GM21367 (cell line): ENCODE results near the gene TMEM168.
A peak's percentile ranks its signal among the peaks of the same experiment; 100 is the strongest.
"Not testable (repeated sequence)": the region's sequence is repeated elsewhere in the genome, so short reads cannot be mapped to it uniquely, and the experiment has no call there.

Source experiments
- ATAC-seq: cut with Tn5 transposase; IDR thresholded peaks from one replicate; pipeline ENCODE4 v1.9.1; 2021; ENCODE audit not compliant: unreplicated experiment

Gene TMEM168

DNA sequence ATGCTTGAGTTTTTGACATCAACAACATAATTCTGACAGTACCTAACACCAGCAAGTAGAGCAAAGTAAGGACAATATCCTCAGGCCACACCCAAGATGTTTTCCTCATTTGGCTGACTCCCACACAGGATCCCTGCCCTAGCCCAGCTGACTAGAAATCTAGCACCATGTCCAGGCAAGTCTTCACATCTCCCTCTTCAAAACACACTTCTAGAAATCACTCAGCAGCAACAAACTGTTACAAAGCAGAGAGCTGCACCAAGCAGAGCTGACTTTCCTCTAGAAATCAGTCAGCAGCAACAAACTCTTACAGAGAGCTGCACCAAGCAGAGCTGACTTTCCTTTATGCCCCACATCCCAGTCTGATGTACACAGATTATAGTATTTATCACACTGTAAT, 7.7 kb downstream of the TMEM168 start:
- ATAC-seq, result peak; percentile 95

DNA sequence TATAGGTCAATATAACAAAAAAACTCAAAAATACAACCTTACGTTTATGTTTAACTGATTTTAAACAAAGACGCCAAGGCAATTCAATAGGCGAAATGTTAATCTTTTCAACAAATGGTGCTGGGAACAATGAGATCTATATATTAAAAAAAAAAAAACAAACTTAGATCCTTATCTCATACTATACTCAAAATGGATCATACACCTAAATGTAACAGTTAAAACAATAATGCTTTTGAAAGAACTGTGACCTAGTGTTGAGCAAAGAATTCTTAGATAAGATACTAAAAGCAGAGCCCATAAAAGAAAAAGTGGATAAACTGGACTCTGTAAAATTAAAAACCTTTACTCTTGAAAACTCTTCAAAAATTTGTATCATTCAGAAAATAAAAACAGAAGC, 8.6 kb downstream of the TMEM168 start:
- no peak for ATAC-seq

DNA sequence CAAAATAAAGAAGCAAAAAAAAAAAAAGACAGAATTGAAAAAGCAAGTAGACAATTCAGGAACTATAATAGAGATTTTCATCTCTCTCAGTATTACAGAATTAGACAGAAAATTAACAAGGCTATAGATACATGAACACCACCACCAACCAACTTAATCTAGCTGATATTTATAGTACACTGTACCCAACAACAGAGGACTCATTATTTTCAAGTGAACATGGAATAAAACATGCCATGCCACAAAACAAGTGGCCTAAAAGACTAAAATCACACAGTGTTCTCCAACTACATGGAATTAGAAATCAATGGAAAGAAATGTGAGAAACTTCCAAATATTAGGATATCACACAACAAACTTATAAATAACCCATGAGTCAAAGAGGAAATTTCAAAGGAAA, 9.1 kb downstream of the TMEM168 start:
- no peak for ATAC-seq

DNA sequence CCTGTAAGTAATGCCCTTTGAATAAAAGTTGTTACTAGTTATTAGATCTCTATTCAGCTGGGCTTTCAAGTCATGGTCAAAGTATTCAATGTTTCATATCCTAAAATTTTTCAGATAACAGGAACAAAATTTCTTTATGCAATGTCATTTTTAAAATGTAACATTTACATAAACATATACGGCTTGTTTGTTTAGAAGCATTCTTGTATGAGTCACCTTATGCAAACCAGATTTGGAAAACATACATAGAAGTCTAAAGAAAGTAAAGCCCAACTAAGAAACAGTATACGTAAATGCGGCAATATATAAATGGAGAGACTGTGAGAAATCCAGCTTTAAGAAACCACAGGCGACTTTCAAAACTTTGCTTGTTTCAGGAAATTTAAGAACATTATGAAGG, 10.5 kb downstream of the TMEM168 start:
- no peak for ATAC-seq

DNA sequence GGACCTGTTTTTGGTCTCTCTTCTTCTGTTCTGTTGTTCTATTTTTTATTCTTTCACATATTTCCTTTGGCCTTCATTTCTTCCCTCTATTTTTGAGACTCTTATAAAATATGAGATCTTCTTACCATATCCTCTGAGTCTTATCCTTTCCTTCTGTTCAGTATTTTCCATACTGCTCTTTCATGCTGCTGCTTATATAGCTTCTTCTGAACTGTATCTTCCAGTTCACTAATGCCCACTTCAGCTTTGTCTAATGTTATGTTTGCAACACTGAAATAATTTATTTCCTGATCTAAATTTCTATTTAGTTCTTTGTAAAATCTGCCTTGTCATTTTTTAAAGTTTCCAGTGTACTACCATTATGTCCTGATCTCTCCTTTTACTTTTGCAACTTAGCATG, 12.8 kb downstream of the TMEM168 start:
- ATAC-seq, result no peak

DNA sequence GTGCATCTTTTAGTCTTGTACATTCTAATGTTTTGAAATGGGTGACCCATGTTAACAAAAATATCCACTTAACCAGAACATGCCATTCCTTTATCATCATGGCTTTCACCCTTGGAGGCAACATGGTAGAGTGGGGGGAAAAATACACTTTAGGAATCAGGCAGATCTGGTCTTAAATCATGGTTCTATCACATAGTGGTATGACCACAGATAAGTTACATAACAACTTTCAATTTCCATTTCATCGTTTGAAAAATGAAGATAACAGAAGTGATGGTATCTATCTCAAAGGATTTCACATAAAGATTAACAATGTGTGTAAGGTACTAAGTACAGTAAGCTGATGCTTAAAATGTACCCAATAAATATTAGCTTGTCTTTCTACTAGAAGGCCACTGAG, 19.0 kb downstream of the TMEM168 start:
- ATAC-seq, result no peak

DNA sequence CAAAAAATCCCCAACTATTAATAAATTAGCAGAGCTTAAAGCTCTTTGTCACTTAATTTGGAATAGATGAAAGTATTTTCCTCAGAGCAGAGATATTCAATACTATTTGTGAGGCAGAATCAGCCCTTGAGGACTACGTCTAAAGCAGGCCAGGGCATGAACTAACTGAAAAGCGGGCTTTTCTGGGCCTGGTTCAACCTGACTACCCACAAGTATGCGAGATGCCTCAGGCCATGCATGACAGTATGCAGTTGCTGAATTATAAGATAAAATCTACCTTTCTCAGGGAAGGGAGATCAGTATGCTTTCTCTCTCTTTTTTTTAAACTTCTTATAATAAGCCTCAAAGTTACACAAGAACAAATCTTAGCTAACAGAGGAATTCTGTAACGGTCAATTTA, 20.1 kb downstream of the TMEM168 start:
- no peak for ATAC-seq

DNA sequence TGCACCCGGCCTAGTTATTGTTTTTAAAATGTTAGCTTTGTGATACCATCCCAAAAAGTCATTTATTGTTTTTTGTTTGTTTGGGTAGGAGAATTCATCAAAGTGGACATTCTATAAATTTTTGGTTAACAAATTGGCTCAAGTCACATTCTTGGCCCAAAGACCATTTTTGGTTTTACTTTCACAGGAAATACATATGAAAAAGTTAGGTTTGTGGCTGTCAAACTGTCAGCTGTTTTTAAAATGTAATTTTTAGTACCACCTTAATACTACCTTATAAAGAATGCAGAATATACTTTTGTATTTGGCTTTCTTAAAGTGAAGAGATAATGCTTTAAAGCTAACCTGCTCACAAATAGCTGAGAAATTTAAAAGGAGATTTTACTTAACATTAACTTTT, 25.1 kb downstream of the TMEM168 start:
- peak; percentile 39 for ATAC-seq

DNA sequence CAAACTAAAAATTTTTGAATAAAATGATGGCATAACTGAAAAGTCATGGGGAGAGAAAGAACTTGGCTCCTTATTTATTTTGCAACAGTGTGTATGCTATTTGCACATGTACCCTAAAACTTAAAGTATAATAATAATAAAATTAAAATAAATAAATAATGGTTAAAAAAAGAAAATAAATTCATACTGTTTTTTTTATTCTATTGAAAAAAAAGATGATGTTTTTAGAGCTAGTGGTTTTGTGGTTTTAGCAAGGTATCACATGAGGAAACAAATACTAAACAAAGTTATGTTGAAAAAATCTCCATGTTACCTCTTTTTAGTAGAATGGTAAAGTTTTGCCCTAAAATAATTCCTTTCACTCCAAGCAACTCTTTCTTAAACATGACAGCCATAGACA, 26.2 kb downstream of the TMEM168 start:
- no peak for ATAC-seq

DNA sequence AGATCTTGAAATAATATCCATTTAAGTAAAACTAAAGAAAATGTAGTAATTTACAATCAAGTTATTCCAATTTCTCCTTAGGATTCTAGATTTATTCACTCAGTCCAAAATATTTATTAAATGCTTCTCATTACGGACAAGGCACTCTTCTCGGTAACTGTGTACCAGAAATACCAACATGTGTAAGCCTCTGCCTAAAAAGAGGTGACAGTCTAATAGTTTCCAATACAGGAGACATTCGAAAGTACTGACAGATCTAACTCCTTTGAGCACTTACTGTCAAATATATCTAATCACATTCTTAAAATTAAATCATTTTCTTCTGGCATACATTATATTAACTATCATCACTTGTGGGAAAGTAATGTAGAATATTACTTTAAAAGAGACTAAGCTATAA, 26.9 kb downstream of the TMEM168 start:
- no peak for ATAC-seq

DNA sequence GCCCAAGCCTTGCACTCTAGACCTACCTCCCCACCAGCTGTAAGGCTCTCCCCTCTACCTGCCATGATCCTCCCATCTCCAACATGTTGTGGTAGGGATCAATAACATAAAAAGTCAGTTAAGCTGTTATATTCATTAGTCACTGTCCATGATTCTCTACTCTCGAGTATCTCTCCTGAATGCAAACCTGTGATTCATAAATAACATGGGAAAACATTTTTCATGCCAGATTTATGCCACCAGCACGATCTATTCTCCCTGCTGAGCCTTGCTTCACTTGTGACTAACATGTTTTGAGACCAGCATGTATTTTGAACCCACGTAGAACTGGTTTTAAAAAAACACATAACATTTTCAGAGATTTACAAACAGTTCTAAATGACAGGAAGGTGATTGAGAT, 30.3 kb downstream of the TMEM168 start:
- no peak for ATAC-seq

DNA sequence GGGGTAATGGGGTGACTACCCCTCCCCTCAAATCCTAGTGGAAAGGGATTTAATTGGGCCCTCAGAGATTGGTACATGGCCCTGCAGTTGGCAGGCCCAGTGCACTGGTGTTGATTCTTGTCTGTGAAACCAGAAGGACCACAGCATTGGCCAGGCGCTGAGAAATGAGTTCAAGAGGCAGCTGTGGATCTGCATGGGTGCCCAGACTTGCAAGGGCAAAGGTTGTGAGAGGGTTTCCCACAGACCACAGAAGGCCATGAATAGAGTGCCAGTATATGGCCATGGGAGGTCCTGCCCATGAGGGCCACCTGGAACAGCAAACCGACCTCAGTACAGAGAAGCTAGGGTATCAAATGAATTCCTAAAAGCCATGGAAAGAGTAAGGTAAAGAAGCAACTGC, 32.9 kb downstream of the TMEM168 start:
- ATAC-seq, result no peak

DNA sequence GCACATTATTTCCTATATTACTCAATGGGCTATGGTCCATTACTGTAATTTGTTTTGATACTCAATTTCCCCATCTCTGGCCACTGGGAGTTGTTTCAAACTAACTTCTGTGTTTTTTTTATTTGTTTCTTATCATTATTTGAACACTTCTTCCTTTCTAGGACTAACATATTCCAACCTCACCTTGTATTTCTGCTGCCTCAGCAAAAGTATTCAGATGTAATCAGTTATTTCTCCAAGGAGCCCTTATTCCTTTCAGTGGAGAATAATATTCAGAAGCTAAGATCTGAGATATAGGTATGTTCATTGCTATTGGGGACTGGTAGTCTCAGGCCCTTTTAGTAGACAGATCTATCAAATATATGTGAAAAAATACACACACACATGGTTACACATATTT, 36.9 kb downstream of the TMEM168 start:
- ATAC-seq, result no peak

DNA sequence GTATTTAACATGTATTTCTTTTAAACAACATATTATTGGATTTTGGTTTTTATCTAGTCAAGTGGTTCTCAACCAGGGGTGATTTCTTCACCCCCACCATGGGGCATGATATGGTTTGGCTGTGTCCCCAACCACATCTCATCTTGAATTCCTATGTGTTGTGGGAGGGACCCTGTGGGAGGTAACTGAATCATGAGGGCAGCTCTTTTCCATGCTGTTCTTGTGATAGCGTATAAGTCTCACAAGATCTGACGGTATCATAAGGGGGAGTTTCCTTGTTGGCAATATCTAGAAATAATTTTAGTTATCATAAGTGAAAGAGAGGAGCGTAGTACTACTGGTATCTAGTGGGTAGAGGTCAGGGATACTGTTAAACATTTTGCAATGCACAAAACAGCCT, 37.6 kb downstream of the TMEM168 start:
- ATAC-seq, result no peak

DNA sequence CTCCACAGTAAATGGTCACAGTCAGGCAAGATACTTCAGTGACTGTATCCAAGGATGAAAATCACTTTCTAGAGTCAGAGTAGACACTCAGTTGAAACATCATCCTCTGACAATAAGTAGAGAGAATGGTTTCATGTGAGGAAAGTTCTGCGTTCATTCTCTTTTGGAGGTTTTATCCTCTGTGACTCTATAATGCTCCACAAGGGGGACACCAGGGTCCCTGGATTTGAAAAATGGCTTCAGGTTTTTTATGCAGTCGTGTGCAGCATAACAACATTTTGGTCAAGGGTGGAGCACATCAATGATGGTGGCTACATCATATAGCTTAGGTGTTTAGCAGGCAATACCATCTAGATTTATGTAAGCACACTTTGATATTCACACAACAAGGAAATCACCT, 40.4 kb downstream of the TMEM168 start:
- no peak for ATAC-seq

DNA sequence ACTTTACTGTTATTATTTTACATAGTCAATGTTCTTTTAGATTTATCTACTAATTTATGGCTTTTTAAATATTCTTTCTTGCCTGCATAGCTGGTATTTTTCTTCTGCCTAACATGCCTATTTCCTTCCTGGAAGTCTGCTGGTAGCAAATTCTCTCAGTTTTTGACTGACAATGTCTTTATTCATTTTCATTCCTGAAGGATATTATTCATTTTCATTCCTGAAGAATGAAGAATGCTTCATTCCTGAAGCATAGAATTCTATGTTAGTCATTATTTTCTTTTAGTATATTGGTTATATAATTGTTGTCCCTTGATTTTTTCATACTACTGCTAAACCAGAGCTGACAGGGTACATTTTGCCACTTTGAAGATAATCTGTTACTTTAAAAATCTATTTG, 41.8 kb downstream of the TMEM168 start:
- no peak for ATAC-seq

DNA sequence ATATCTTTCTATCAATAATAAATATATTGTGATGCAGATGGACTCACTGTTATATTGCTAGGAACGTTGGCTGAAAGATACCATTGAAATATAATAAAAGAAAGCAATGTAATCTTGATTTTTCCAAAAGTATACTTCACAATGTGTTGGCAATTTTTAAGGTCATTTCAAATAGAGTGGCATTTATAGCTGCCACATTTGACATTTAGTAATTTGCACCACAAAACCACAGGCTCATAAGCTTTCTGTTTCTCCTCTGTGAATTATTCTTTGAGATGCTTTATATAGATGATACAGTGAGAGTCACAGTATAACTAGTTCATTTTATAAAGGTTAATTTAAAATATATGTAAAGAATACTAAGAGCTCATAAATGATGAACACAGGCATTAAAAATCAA, 44.6 kb downstream of the TMEM168 start:
- no peak for ATAC-seq

DNA sequence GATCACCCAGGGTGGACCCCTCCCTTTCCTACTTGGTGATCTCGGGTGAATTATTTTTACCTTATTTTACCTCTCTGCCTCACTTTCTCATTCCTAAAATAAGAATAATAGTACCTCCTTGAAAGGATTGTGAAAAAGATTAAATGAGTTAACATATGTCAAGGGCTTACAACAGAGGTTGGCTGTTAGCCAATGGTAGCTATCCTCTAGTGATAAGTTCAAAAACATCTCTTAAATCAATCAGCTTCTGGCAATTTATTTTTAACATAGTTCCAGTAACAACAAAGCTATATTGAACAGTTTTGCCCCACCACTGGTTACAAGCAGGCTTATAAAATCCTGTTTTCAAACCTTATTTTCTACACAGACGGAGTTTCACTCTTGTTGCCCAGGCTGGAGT, 45.4 kb downstream of the TMEM168 start:
- no peak for ATAC-seq

DNA sequence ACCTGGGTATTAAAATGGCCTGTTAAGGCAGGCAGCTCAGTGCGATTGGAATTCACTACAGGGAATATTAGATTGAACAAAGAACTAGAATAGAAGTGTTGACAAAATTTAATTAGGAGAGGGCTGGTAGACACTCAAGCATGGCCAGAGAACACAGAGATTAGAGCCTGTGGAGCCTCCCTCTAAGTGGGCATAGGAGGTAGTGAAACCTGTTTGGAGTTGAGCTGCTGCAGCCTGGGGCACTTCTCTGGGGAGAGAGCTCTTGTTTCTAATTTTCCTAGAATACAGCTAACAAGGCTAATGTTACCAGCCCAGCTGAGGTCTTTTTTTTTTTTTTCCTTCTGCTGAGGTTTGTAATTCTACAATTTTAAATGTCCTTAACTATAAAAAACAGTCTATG, 46.4 kb downstream of the TMEM168 start:
- no peak for ATAC-seq

DNA sequence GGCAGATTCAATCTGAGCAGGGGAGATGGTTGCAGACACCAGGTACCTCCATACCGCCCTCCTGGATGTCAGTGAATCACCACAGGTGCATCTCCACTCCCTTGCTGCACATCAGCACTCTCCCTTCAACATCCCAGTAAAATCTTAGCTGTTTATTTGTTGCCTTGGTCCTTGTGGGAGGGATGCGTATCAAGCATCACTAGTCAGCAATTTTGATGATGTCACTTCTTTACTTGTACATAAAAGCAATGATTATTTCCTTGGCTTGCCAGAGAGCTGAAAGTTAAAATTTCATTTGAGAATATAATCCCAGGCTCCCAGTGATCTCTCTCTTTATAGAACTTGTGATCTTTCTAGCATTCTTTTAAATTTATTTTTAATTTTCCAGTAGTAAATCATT, 49.5 kb downstream of the TMEM168 start:
- no peak for ATAC-seq

DNA sequence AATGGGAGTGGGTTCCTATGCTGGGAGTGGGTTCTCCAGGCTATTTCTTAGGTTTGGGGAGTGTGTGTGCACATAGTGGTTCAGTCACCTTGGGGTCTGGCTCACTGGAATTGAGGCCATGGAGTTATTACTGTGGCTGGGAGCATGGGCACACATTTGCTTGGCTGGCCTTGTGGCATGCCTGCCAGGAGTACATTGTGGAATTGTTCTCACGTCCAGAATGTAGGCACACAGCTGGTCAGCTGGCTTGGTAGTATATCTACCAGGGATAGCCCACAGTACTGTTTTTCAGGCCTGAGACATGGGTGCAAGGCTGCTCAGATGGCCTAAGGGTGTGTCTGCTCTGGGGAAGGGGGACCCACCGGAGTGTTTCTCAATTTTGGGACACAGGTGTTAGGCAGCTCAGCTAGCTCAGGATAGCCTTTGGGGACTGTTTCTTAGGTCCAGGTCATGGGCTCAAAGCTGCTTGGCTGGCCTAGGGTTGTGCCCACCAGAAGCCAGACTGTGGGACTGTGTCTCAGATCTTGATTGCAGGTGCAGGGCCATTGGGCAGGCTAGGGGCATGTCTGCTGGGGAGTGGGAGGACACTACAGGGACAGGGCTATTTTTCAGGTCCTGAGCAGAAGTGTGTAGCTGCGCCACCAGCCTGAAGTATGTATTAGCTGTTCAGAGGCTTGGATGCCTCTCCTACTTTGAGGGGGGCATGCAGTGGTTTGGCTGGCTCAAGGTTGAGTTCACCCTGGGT, 50.6 kb downstream of the TMEM168 start:
- no peak for ATAC-seq

DNA sequence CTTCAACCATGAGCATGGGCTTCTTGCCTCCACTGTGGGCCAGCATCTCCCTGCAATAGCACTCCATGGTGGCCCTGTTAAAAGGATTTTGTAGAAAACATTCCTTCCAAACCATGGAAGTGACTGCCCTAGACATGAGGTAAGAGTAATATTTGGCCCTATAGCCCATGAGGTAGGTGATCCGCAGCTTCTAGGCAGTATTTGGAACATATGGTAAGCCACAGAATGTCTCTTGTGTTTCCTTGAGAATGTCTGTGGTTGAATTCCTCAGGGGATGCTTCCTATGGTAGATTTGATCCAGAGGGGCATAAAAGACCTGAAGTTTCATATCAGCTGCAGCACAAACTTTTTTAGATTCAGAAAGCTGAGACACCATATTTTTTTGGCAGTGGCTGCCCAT, 54.9 kb downstream of the TMEM168 start:
- no peak for ATAC-seq

DNA sequence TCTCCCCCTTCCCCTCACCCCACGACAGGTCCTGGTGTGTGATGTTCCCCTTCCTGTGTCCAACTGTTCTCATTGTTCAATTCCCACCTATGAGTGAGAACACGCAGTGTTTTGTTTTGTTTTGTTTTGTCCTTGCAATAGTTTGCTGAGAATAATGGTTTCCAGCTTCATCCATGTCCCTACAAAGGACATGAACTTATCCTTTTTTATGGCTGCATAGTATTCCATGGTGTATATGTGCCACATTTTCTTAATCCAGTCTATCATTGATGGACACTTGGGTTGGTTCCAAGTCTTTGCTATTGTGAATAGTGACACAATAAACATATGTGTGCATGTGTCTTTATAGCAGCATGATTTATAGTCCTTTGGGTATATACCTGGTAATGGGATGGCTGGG, 58.9 kb downstream of the TMEM168 start:
- ATAC-seq, result not testable (repeated sequence)

DNA sequence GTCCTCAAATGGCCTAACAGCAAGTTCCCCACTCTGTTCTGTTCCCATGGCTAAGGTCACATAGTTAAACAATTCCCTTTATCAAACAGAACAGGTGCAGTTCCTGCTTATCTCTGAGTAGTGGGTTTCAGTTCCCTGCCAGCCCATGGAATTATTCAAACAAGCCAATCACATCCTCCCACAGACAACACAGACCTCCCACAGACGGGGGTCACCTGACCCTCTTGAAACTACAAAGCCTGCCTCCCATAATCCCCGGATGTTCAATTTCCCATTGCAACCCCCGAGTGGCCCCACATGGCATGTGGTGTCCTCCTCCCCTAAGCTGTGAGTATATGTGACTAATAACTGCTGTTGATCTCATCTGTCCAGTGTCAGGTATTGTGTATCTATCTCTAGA, 64.1 kb downstream of the TMEM168 start:
- ATAC-seq, result no peak
